SK-N-SH treated with all-trans-retinoic acid at 6 μM for 48 hours (cell line): Measurements from ENCODE around the gene ESRRA.

Source experiments
- ATAC-seq: fragments of 200-7000 bp; cut with Tn5 transposase; 3 replicates; pipeline ENCODE4 v1.9.1; 2020; ENCODE audit warnings: mild to moderate bottlenecking, moderate library complexity
- ARNTL ChIP-seq: fragments of 450-650 bp; formaldehyde crosslinking; IDR thresholded peaks from 2 replicates; pipeline ENCODE4 v1.5.0; 2020; ENCODE audit warnings: low read depth, mild to moderate bottlenecking, moderate library complexity, borderline replicate concordance
- BACH2 ChIP-seq: fragments of 250-450 bp; sonication (Bioruptor Pico); IDR thresholded peaks from 2 replicates; pipeline ENCODE4 v1.9.0; 2021; ENCODE audit warnings: mild to moderate bottlenecking, borderline replicate concordance
- CREB5 ChIP-seq: fragments of 250-450 bp; sonication (Bioruptor Pico); IDR thresholded peaks from 2 replicates; pipeline ENCODE4 v1.5.1; 2020; ENCODE audit warnings: low read depth, mild to moderate bottlenecking, moderate library complexity
- CSDC2 ChIP-seq: fragments of 250-450 bp; sonication (Bioruptor Pico); IDR thresholded peaks from 2 replicates; pipeline ENCODE4 v1.5.0; 2020; ENCODE audit warnings: mild to moderate bottlenecking, moderate library complexity
- ESRRG ChIP-seq: fragments of 250-450 bp; sonication (Bioruptor Pico); IDR thresholded peaks from 2 replicates; pipeline ENCODE4 v1.6.1; 2021; ENCODE audit warnings: mild to moderate bottlenecking
- GLIS3 ChIP-seq: fragments of 250-450 bp; sonication (Bioruptor Pico); IDR thresholded peaks from 2 replicates; pipeline ENCODE4 v1.5.0; 2020; ENCODE audit warnings: mild to moderate bottlenecking, moderate library complexity
- ISL1 ChIP-seq: fragments of 250-450 bp; sonication (Bioruptor Pico); IDR thresholded peaks from 2 replicates; pipeline ENCODE4 v2.1.2; 2022; ENCODE audit warnings: mild to moderate bottlenecking, moderate library complexity
- OSR1 ChIP-seq: fragments of 250-450 bp; sonication (Bioruptor Pico); IDR thresholded peaks from 2 replicates; pipeline ENCODE4 v1.8.0; 2022; ENCODE audit warnings: moderate library complexity, mild to moderate bottlenecking, inconsistent platforms
- PATZ1 ChIP-seq: fragments of 250-450 bp; sonication (Bioruptor Pico); IDR thresholded peaks from 2 replicates; pipeline ENCODE4 v1.8.0; 2020; ENCODE audit warnings: mild to moderate bottlenecking, moderate library complexity, borderline replicate concordance
- POU6F1 ChIP-seq: fragments of 250-450 bp; sonication (Bioruptor Pico); IDR thresholded peaks from 2 replicates; pipeline ENCODE4 v1.8.0; 2021; ENCODE audit warnings: low read depth, mild to moderate bottlenecking, moderate library complexity, borderline replicate concordance
- PPARA ChIP-seq: fragments of 250-450 bp; sonication (Bioruptor Pico); IDR thresholded peaks from 2 replicates; pipeline ENCODE4 v1.5.0; 2020; ENCODE audit warnings: mild to moderate bottlenecking, borderline replicate concordance
- RARB ChIP-seq: fragments of 250-450 bp; sonication (Bioruptor Pico); IDR thresholded peaks from 2 replicates; pipeline ENCODE4 v1.8.0; 2021; ENCODE audit warnings: mild to moderate bottlenecking, moderate library complexity
- SNAI2 ChIP-seq: fragments of 250-450 bp; sonication (Bioruptor Pico); IDR thresholded peaks from 2 replicates; pipeline ENCODE4 v1.5.0; 2020; ENCODE audit warnings: mild to moderate bottlenecking, moderate library complexity
- TCF4 ChIP-seq: fragments of 250-450 bp; sonication (Bioruptor Pico); IDR thresholded peaks from 2 replicates; pipeline ENCODE4 v1.8.0; 2021; ENCODE audit warnings: mild to moderate bottlenecking, moderate library complexity, borderline replicate concordance
- TOX ChIP-seq: fragments of 250-450 bp; sonication (Bioruptor Pico); IDR thresholded peaks from 2 replicates; pipeline ENCODE4 v1.8.0; 2021; ENCODE audit warnings: mild to moderate bottlenecking, moderate library complexity, borderline replicate concordance
- ZC3H10 ChIP-seq: fragments of 250-450 bp; sonication (Bioruptor Pico); IDR thresholded peaks from 2 replicates; pipeline ENCODE4 v1.5.1; 2021; ENCODE audit warnings: mild to moderate bottlenecking, moderate library complexity
- ZFP3 ChIP-seq: fragments of 250-450 bp; sonication (Bioruptor Pico); IDR thresholded peaks from 2 replicates; pipeline ENCODE4 v1.5.0; 2020; ENCODE audit warnings: mild to moderate bottlenecking, moderate library complexity
- ZFP30 ChIP-seq: fragments of 450-650 bp; formaldehyde crosslinking; IDR thresholded peaks from 2 replicates; pipeline ENCODE4 v1.5.0; 2022; ENCODE audit warnings: mild to moderate bottlenecking, moderate library complexity
- ZNF565 ChIP-seq: fragments of 450-650 bp; formaldehyde crosslinking; conservative IDR thresholded peaks from 2 replicates; pipeline ENCODE4 v1.5.0; 2020; ENCODE audit warnings: low read depth, mild to moderate bottlenecking, moderate library complexity
- ZNF70 ChIP-seq: fragments of 450-650 bp; formaldehyde crosslinking; IDR thresholded peaks from 2 replicates; pipeline ENCODE4 v1.5.0; 2020; ENCODE audit warnings: mild to moderate bottlenecking, moderate library complexity
- ZNF8 ChIP-seq: fragments of 450-650 bp; formaldehyde crosslinking; IDR thresholded peaks from 2 replicates; pipeline ENCODE4 v1.5.0; 2020; ENCODE audit warnings: mild to moderate bottlenecking, moderate library complexity
- TF ChIP-seq, protein P1 (sequence below): fragments of 250-450 bp; sonication (Bioruptor Pico); IDR thresholded peaks from 2 replicates; pipeline ENCODE4 v1.5.0; 2020; ENCODE audit warnings: mild to moderate bottlenecking, moderate library complexity
- TF ChIP-seq, protein P2 (sequence below): fragments of 250-450 bp; sonication (Bioruptor Pico); IDR thresholded peaks from 2 replicates; pipeline ENCODE4 v1.5.1; 2021; ENCODE audit warnings: mild to moderate bottlenecking, moderate library complexity

The ESRRA gene

GRCh38 chr11:64316672-64317324, 11.5 kb downstream of the ESRRA start:
- no peak for TF ChIP-seq ZFP3
- no peak for TF ChIP-seq ZNF8 (CRISPR knock-in tag)
- no peak for TF ChIP-seq GLIS3
- TF ChIP-seq CREB5 (CRISPR knock-in tag), result no peak
- no peak for TF ChIP-seq CSDC2
- TF ChIP-seq, protein P1, sequence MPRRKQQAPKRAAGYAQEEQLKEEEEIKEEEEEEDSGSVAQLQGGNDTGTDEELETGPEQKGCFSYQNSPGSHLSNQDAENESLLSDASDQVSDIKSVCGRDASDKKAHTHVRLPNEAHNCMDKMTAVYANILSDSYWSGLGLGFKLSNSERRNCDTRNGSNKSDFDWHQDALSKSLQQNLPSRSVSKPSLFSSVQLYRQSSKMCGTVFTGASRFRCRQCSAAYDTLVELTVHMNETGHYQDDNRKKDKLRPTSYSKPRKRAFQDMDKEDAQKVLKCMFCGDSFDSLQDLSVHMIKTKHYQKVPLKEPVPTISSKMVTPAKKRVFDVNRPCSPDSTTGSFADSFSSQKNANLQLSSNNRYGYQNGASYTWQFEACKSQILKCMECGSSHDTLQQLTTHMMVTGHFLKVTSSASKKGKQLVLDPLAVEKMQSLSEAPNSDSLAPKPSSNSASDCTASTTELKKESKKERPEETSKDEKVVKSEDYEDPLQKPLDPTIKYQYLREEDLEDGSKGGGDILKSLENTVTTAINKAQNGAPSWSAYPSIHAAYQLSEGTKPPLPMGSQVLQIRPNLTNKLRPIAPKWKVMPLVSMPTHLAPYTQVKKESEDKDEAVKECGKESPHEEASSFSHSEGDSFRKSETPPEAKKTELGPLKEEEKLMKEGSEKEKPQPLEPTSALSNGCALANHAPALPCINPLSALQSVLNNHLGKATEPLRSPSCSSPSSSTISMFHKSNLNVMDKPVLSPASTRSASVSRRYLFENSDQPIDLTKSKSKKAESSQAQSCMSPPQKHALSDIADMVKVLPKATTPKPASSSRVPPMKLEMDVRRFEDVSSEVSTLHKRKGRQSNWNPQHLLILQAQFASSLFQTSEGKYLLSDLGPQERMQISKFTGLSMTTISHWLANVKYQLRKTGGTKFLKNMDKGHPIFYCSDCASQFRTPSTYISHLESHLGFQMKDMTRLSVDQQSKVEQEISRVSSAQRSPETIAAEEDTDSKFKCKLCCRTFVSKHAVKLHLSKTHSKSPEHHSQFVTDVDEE (CRISPR knock-in tag), result no peak
- TF ChIP-seq ZC3H10 (CRISPR knock-in tag), result no peak
- no peak for TF ChIP-seq ISL1 (CRISPR knock-in tag)
- TF ChIP-seq ARNTL (CRISPR knock-in tag), result no peak
- TF ChIP-seq SNAI2, result no peak
- no peak for TF ChIP-seq ZNF70
- TF ChIP-seq, protein P2, sequence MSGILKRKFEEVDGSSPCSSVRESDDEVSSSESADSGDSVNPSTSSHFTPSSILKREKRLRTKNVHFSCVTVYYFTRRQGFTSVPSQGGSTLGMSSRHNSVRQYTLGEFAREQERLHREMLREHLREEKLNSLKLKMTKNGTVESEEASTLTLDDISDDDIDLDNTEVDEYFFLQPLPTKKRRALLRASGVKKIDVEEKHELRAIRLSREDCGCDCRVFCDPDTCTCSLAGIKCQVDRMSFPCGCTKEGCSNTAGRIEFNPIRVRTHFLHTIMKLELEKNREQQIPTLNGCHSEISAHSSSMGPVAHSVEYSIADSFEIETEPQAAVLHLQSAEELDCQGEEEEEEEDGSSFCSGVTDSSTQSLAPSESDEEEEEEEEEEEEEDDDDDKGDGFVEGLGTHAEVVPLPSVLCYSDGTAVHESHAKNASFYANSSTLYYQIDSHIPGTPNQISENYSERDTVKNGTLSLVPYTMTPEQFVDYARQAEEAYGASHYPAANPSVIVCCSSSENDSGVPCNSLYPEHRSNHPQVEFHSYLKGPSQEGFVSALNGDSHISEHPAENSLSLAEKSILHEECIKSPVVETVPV (CRISPR knock-in tag), result no peak
- TF ChIP-seq BACH2 (CRISPR knock-in tag), result no peak
- no peak for TF ChIP-seq PATZ1 (CRISPR knock-in tag)
- TF ChIP-seq PPARA (CRISPR knock-in tag), result no peak
- TF ChIP-seq POU6F1 (CRISPR knock-in tag), result no peak
- TF ChIP-seq TOX, result no peak
- no peak for TF ChIP-seq ESRRG
- TF ChIP-seq, all 23 proteins: peak for 0
- ATAC-seq, result peak; percentile 5

- ATAC-seq, result peak; percentile 89
- no peak for TF ChIP-seq ESRRG
- no peak for TF ChIP-seq ISL1 (CRISPR knock-in tag)
- no peak for TF ChIP-seq OSR1 (CRISPR knock-in tag)
- no peak for TF ChIP-seq TCF4 (CRISPR knock-in tag)
- TF ChIP-seq RARB (CRISPR knock-in tag), result no peak
- no peak for TF ChIP-seq GLIS3
- no peak for TF ChIP-seq ZNF565 (CRISPR knock-in tag)
- TF ChIP-seq, protein P1 (CRISPR knock-in tag), result no peak
- TF ChIP-seq CREB5 (CRISPR knock-in tag), result no peak
- TF ChIP-seq ZFP30 (CRISPR knock-in tag), result no peak
- TF ChIP-seq, protein P2 (CRISPR knock-in tag), result no peak
- no peak for TF ChIP-seq ZNF70
Measured at GRCh38 chr11:64317325-64317960, 12.1 kb downstream of the ESRRA start, which contains the start of gene TRMT112. TRMT112 (minus strand) TSS chr11:64317559; CDS start chr11:64317526, 33 bp downstream.
